HUDEP-2 (cell line): Measurements from ENCODE around the gene F13A1.

Source experiments
- DNase-seq, 76 experiments: peaks; one replicate each; lab custom pipeline; 2025; ENCODE audit not compliant: unreplicated experiment in 76 of 76; lab: John Stamatoyannopoulos, UW

F13A1 gene

DNA sequence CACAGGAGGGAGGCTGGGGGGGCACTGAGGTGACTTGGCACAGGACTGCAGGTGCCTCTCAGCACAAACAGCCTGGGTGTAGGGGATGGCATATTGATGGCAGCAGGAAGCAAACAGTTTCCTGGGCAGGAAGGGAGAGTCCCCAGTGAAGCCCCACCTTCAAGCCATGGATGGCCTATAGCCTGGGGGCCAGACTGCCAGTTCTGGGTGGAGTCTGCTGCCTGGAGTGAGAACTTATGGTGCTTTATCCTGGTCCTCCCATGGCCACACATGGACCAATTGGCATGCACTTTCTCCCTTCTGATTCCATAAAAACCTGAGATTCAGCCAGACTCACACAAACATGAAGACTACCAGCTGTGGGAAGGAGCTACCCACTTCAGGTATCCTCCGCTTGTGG is 198.5 kb downstream of the F13A1 start:
- DNase-seq: no peak

DNA sequence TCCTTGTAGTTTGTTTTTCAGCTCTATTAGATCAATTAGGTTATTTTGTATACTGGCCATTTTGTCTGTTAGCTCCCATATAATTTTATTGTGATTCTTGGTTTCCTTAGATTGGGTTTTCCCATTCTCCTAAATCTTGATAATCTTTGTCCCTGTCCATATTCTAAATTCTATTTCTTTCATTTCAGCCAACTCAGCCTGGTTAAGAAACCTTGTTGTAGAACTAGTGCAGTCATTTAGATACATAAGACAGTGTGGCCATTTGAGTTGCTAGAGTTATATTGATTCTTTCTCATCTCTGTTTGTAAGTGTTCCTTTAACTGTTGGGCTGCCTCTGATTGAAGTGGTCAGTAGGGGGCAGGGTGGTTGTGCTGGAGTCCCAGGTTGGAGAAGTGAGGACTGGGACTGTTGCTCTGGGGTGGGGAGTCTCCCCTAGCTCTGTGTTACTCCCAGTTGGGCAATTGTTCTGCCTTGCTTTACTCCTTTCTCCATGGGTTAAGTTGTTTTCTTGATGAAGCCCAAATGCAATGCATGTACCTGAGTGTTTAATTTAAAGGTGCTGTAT is 214.9 kb downstream of the F13A1 start:
- DNase-seq: peak in 3 of 76 experiments; percentile 3 to 25 (median 4)
